Activated CD4-positive, alpha-beta T cell treated with anti-CD3 and anti-CD28 coated beads, Interleukin-2, amount 10 ng/mL, durations not matched to agents 7 days and 5 days (primary cell): ENCODE measurements around the gene RNF144A. TPM values are rescaled to one million over a fixed set of nuclear protein-coding genes. Genes with fewer than 3 reads are reported as not detected.

Experiments
- CTCF ChIA-PET: fragments of 350-600 bp; sonication (Branson Sonifier 250); formaldehyde crosslinking; loops from one replicate; lab custom pipeline; 2021; ENCODE audit warnings: antibody characterized with exemption; lab: Charles Lee
- POLR2A ChIA-PET: fragments of 350-600 bp; sonication (Branson Sonifier 250); formaldehyde crosslinking; loops from one replicate; lab custom pipeline; 2021; ENCODE audit warnings: antibody characterized with exemption; lab: Charles Lee
- DNase-seq: peaks from one replicate; pipeline ENCODE4 v3.0.0-alpha.2; 2020
- H3K27ac Mint-ChIP-seq: one replicate; pipeline ENCODE4 v1.8.0; 2021; ENCODE audit warnings: mild to moderate bottlenecking, moderate library complexity, mixed read lengths
- H3K27me3 Mint-ChIP-seq: one replicate; pipeline ENCODE4 v1.8.0; 2021; ENCODE audit warnings: mixed read lengths
- H3K36me3 Mint-ChIP-seq: one replicate; pipeline ENCODE4 v1.8.0; 2021; ENCODE audit warnings: low read depth, mixed read lengths
- H3K4me1 Mint-ChIP-seq: one replicate; pipeline ENCODE4 v1.8.0; 2021; ENCODE audit warnings: mixed read lengths
- H3K4me3 Mint-ChIP-seq: one replicate; pipeline ENCODE4 v1.8.0; 2021; ENCODE audit warnings: mild to moderate bottlenecking, moderate library complexity, mixed read lengths
- H3K9me3 Mint-ChIP-seq: one replicate; pipeline ENCODE4 v1.8.0; 2021; ENCODE audit warnings: mixed read lengths
- total RNA-seq, 2 experiments: library from RNA; stranded (reverse); gene quantifications; one replicate each; pipeline ENCODE4 v1.2.3, GENCODE V29; 2021

Gene RNF144A
- total RNA-seq, 2 experiments from 2014 or later = 89.6 to 101 TPM

DNA sequence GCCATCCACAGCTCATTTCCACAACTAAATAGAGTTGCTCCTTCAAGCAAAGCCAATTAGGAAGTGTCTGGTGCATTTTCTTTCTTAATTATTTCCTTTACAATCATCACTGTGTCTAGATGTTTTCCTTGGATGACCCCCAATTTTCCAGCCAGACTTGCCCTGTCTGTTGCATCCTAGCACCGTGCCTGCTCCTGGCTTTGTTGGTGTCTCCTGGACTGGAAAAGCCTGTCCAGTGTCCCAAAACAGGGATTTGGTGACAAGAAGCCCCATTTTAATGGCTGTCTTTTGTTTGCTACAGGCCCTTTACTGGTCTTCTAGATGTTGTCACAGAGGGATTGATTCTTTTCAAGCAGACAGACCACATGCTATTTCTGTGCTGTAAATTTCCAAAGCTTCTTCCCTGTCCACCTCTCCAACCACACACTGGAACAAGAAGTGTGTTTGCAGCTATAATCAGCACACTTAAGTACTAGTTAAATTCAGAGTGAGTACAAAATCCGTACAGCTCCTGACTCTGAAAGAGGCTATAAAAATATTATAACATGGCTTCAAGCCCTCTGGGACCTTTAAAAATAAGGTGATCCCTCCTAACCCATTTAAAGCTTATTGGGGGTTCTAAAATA, 38.4 kb downstream of the RNF144A start:
- H3K27ac Mint-ChIP-seq = peak overlapping the region; percentile 36
- H3K4me3 Mint-ChIP-seq = no peak overlapping the region
- CTCF ChIA-PET = no interaction called here
- peaks cover 37% of the 10 kb centered on the region for H3K4me1 Mint-ChIP-seq
- H3K27me3 Mint-ChIP-seq = no peaks in the 10 kb centered on the region
- H3K9me3 Mint-ChIP-seq = no peaks in the 10 kb centered on the region
- POLR2A ChIA-PET = no interaction called here
- no peak for DNase-seq
- H3K36me3 Mint-ChIP-seq = peaks cover 36% of the 10 kb centered on the region

DNA sequence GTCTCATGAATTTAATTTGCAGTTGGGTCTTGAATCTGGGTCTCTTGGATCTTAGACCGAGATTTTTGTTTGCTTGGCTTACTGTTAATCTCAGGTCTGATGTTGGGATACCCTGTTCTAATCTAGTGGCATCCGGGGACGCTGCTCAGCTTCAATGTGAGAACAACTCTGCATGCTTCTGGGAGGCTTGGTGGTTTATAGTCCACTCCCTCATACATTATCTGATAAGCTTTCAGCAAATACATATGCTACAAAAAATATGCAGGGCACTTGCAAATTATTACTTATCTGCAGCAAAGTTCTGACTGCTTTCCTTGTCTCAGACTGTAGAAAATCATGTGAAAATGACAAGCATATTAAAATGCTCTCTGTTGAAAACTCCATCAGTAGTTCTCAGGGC, 39.4 kb downstream of the RNF144A start:
- no peak overlapping the region for H3K27ac Mint-ChIP-seq
- H3K27me3 Mint-ChIP-seq = no peaks in the 10 kb centered on the region
- no peak for DNase-seq
- CTCF ChIA-PET = interaction anchor here (0.8 to 1.9 kb wide), 3 partner anchors 9 to 27 kb away, joined by 3 to 8 read pairs (median 4); no protein-coding TSS in a partner anchor
- no peaks in the 10 kb centered on the region for H3K9me3 Mint-ChIP-seq
- POLR2A ChIA-PET = no interaction called here
- no peak overlapping the region for H3K4me3 Mint-ChIP-seq
- peaks cover 39% of the 10 kb centered on the region for H3K4me1 Mint-ChIP-seq
- H3K36me3 Mint-ChIP-seq = peaks cover 42% of the 10 kb centered on the region

GRCh38 chr2:6957031-6957714, 40.0 kb downstream of the RNF144A start:
- H3K27ac Mint-ChIP-seq = peak overlapping the region; percentile 13
- H3K27me3 Mint-ChIP-seq = no peaks in the 10 kb centered on the region
- H3K9me3 Mint-ChIP-seq = no peaks in the 10 kb centered on the region
- H3K4me3 Mint-ChIP-seq = no peak overlapping the region
- DNase-seq = no peak
- CTCF ChIA-PET = interaction anchor here (0.8 to 1.9 kb wide), 3 partner anchors 10 to 28 kb away, joined by 3 to 8 read pairs (median 4); no protein-coding TSS in a partner anchor
- H3K36me3 Mint-ChIP-seq = peaks cover 41% of the 10 kb centered on the region
- POLR2A ChIA-PET = no interaction called here
- H3K4me1 Mint-ChIP-seq = peaks cover 36% of the 10 kb centered on the region

DNA sequence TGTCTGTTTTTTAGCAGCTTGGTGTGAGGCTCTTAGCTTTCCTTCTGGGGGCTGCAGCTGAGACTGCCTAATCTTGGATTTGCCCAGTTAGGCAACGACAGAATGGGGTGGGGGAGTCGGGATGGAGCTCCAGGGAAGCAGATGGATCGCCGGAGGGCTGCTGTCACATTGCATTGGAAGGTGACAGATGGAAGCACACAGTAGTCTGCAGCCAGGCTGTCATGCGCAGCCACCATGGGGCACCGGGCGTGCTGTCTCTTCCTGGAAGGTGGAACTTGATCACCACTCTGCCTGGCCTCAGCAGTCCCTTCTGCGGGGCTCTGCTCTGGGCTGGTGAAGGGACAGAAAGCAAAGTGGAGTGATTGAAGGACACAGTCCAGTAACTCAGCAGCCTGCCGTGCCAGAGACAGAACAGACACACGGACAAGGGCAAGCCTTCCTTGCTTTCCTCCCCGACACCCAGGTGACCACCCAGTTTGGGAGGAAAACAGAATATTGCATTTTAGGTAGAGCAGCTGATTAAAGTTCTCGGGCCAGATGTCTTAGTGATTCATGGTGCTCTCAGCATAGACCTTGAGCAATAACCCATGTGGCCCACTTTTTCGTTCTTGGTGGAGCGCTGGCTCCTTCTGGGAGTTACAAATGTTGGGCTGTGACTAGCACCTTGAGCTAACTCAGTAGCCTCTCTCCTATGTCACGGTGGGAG, 40.9 kb downstream of the RNF144A start:
- no peaks in the 10 kb centered on the region for H3K9me3 Mint-ChIP-seq
- peaks cover 46% of the 10 kb centered on the region for H3K36me3 Mint-ChIP-seq
- H3K4me3 Mint-ChIP-seq = no peak overlapping the region
- H3K27ac Mint-ChIP-seq = no peak overlapping the region
- POLR2A ChIA-PET = no interaction called here
- CTCF ChIA-PET = interaction anchor here (0.6 to 1.9 kb wide), 3 partner anchors 11 to 87 kb away, joined by 3 to 8 read pairs (median 4); no protein-coding TSS in a partner anchor
- no peak for DNase-seq
- peaks cover 38% of the 10 kb centered on the region for H3K4me1 Mint-ChIP-seq
- no peaks in the 10 kb centered on the region for H3K27me3 Mint-ChIP-seq

DNA sequence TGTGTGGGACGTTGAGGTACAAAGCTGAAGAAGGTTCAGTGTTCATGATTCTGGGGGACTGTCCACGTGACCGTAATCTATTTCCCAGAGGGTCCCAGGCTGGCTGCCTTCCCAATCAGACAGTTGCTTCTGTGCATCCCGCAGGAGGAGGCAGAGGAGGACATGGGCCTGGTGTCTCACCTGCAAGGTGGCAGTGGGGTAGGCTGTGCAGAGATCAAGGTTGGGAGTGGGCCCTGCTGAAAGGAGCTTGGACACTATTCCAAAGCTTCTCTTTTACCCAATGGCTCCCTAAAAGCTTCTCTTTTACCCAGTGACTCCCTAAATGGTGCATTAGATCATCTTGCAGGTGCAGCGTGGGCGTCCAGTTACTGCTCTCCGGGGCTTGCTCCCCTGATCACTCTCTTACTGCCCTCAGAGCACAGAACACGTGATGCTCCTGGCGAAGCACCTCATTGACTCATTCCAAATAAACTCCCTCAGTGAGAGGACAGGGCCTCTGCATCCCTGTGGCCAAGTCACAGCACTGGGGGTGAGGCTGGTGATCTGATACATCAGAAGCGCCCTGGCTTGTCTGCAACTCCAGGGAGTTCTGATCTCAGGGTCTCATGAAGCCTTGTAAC, 41.5 kb downstream of the RNF144A start:
- POLR2A ChIA-PET = no interaction called here

DNA sequence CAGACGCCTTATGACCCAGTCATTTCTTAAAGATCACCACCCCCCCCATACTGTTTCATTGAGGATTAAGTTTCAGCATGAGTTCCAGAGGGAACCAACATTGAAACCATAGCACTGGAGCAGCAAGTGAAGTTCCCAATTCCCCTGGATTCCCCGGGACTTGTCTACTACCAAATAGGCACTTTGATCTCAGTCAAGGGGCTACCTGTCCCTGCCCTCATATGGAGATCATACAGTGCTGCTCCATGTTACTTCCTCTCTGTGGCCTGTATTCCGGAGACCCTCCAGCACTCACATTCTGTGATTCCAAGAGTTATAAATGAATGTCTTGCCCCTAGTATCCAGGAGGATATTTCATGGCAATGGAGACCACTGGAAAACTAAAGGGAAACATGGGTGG, 42.5 kb downstream of the RNF144A start:
- ChIA-PET CTCF (no interaction called here), POLR2A (no interaction called here)
- Mint-ChIP-seq H3K27me3 (no peaks in the 10 kb centered on the region), H3K4me1 (peaks cover 43% of the 10 kb centered on the region), H3K27ac (no peak overlapping the region), H3K36me3 (peaks cover 57% of the 10 kb centered on the region), H3K4me3 (no peak overlapping the region), H3K9me3 (peaks cover 2% of the 10 kb centered on the region)
- DNase-seq = no peak

More for the DNA sequence above, 41.5 kb downstream of the RNF144A start:
- Mint-ChIP-seq H3K27me3 (no peaks in the 10 kb centered on the region), H3K9me3 (peaks cover 2% of the 10 kb centered on the region), H3K36me3 (peaks cover 53% of the 10 kb centered on the region), H3K4me1 (peaks cover 43% of the 10 kb centered on the region), H3K27ac (no peak overlapping the region), H3K4me3 (no peak overlapping the region)
- CTCF ChIA-PET = interaction anchor here (0.6 to 1.2 kb wide), 2 partner anchors 31 to 86 kb away, joined by 3 to 4 read pairs; no protein-coding TSS in a partner anchor
- no peak for DNase-seq

GRCh38 chr2:6960659-6961058, 43.4 kb downstream of the RNF144A start:
- Mint-ChIP-seq H3K9me3 (peaks cover 2% of the 10 kb centered on the region), H3K36me3 (peaks cover 60% of the 10 kb centered on the region), H3K27ac (peak overlapping the region; percentile 70), H3K27me3 (no peaks in the 10 kb centered on the region), H3K4me1 (peaks cover 45% of the 10 kb centered on the region), H3K4me3 (no peak overlapping the region)
- ChIA-PET CTCF (no interaction called here), POLR2A (no interaction called here)
- no peak for DNase-seq

DNA sequence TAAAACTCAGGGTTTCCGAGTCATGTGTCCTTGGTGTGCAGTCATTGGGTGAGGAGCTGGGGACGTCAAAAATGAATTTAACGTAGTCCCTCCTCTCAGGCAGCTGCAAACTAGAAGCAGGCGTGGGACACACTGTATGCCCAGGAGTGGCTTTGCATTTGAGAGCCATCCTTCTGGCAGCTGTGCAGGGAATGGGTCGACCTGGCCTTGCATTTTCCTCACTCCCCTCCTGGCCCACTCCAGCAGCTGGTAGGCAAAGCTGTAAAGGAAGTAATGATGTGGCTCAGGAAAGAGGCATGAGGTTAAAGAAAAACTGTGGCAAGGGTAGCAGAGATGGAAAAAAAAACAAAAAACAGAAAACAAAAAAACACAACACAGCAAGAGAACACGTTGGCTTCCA, 46.5 kb downstream of the RNF144A start:
- no peak for DNase-seq
- CTCF ChIA-PET = no interaction called here
- Mint-ChIP-seq H3K4me3 (no peak overlapping the region), H3K36me3 (peaks cover 56% of the 10 kb centered on the region), H3K27ac (no peak overlapping the region), H3K4me1 (peaks cover 41% of the 10 kb centered on the region), H3K9me3 (peaks cover 2% of the 10 kb centered on the region), H3K27me3 (no peaks in the 10 kb centered on the region)
- POLR2A ChIA-PET = no interaction called here

GRCh38 chr2:6965071-6965795, 48.0 kb downstream of the RNF144A start:
- POLR2A ChIA-PET = no interaction called here
- H3K4me1 Mint-ChIP-seq = peaks cover 27% of the 10 kb centered on the region

GRCh38 chr2:6966446-6966940, 49.3 kb downstream of the RNF144A start:
- POLR2A ChIA-PET = no interaction called here
- CTCF ChIA-PET = interaction anchor here (1.7 kb wide), 1 partner anchor 8 kb away, joined by 4 read pairs; no protein-coding TSS in a partner anchor
- no peaks in the 10 kb centered on the region for H3K27me3 Mint-ChIP-seq
- peaks cover 2% of the 10 kb centered on the region for H3K9me3 Mint-ChIP-seq
- H3K4me1 Mint-ChIP-seq = peaks cover 19% of the 10 kb centered on the region
- H3K4me3 Mint-ChIP-seq = no peak overlapping the region
- H3K36me3 Mint-ChIP-seq = peaks cover 75% of the 10 kb centered on the region
- no peak overlapping the region for H3K27ac Mint-ChIP-seq
- DNase-seq = no peak

More at GRCh38 chr2:6965071-6965795, 48.0 kb downstream of the RNF144A start:
- peaks cover 2% of the 10 kb centered on the region for H3K9me3 Mint-ChIP-seq
- H3K27me3 Mint-ChIP-seq = no peaks in the 10 kb centered on the region
- H3K4me3 Mint-ChIP-seq = no peak overlapping the region
- DNase-seq = no peak
- H3K36me3 Mint-ChIP-seq = peaks cover 69% of the 10 kb centered on the region
- CTCF ChIA-PET = interaction anchor here (1.0 to 1.7 kb wide), 2 partner anchors 9 to 18 kb away, joined by 3 to 4 read pairs; no protein-coding TSS in a partner anchor
- H3K27ac Mint-ChIP-seq = no peak overlapping the region

DNA sequence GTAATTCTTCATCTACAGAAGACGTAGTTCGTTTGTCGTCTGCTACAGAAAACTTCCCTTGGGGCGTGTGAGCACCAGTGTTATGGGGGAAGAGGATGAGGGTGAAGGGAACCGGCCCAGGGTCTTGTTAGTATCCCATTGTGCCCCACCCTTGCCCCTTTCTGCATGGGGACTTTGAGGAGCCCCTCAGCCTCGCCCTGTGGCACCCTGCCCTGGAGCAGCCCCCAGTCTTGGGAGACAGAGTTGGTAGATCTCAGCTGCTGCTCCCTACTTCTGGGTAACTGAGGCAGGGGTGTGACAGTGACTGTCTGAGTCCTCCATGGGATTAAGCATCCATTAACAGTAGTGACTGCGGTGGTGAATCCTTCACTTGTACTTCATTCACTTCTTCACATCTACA, 50.1 kb downstream of the RNF144A start:
- POLR2A ChIA-PET = no interaction called here
- H3K4me1 Mint-ChIP-seq = peaks cover 17% of the 10 kb centered on the region
- no peaks in the 10 kb centered on the region for H3K27me3 Mint-ChIP-seq
- H3K9me3 Mint-ChIP-seq = peaks cover 2% of the 10 kb centered on the region
- CTCF ChIA-PET = no interaction called here
- peaks cover 78% of the 10 kb centered on the region for H3K36me3 Mint-ChIP-seq
- no peak for DNase-seq
- H3K4me3 Mint-ChIP-seq = no peak overlapping the region
- H3K27ac Mint-ChIP-seq = no peak overlapping the region
